ENCODE measurements around the gene SLC39A11. TPM values are rescaled to one million over a fixed set of nuclear protein-coding genes. Genes with fewer than 3 reads are reported as not detected.

SLC39A11 gene
- total RNA-seq, 1 experiment from 2014 or later = 15.2 TPM

- no peak overlapping the region for H2BK12ac ChIP-seq (ENCODE audit: insufficient read length, low read depth, low read length)
- H3K23ac ChIP-seq (ENCODE audit: insufficient read length, low read depth, low read length) = no peak overlapping the region
- no peak overlapping the region for H2BK5ac ChIP-seq (ENCODE audit: insufficient read length, low read length)
- H3K27me3 ChIP-seq (ENCODE audit: insufficient read depth, low read length) = no peaks in the 10 kb centered on the region
- no peak overlapping the region for H3K27ac ChIP-seq (ENCODE audit: insufficient read length, low read depth, low read length)
- H3K9ac ChIP-seq (ENCODE audit: extremely low read depth, insufficient read length, low read length) = no peak overlapping the region
- H4K8ac ChIP-seq (replicated peaks; ENCODE audit: insufficient read length, low read depth, low read length) = no peak overlapping the region
- no peaks in the 10 kb centered on the region for H3K23me2 ChIP-seq (ENCODE audit: insufficient read length, low read depth, low read length, poor library complexity, severe bottlenecking)
- no peak overlapping the region for H3K4ac ChIP-seq (ENCODE audit: low read depth, low read length)
- peaks cover 0 to 7% (median 2%) of the 10 kb centered on the region in 3 experiments; a peak in 5 of 7 replicates for H3K36me3 Mint-ChIP-seq (ENCODE audit: insufficient read depth in 1 of 3, low read depth in 3 of 3)
- H3K4me1 Mint-ChIP-seq = no peaks in the 10 kb centered on the region; a peak in 1 of 4 replicates
- H3K14ac ChIP-seq (ENCODE audit: insufficient read depth, low read length) = no peak overlapping the region
- H3K56ac ChIP-seq (ENCODE audit: insufficient read length, low read depth, low read length) = no peak overlapping the region
- peaks cover 5 to 11% of the 10 kb centered on the region in 2 experiments; a peak in 4 of 5 replicates for H3K9me3 Mint-ChIP-seq
- no peak overlapping the region for H4K5ac ChIP-seq (ENCODE audit: insufficient read length, low read depth, low read length)
- no peak overlapping the region for H2BK15ac ChIP-seq (ENCODE audit: low read depth, low read length)
- no peak overlapping the region for H4K91ac ChIP-seq (ENCODE audit: insufficient read length, low read depth, low read length)
- no peak overlapping the region for H2AFZ ChIP-seq (ENCODE audit: low read length)
- no peaks in the 10 kb centered on the region for H3K79me1 ChIP-seq (ENCODE audit: insufficient read depth, low read depth, low read length, poor library complexity, severe bottlenecking)
- H3K4me1 ChIP-seq (ENCODE audit: insufficient read depth, low read length) = no peaks in the 10 kb centered on the region
- no peaks in the 10 kb centered on the region for H3K79me2 ChIP-seq (ENCODE audit: insufficient read depth, low read length)
- H3K4me3 Mint-ChIP-seq = no peak overlapping the region
- no peak overlapping the region for H3T11ph ChIP-seq (ENCODE audit: low read length)
- no peaks in the 10 kb centered on the region for H4K20me1 ChIP-seq (ENCODE audit: control insufficient read depth, insufficient read depth, insufficient read length)
- no peaks in the 10 kb centered on the region for H3K9me3 ChIP-seq (ENCODE audit: control insufficient read depth, low read depth, low read length)
- no peaks in the 10 kb centered on the region; the same call in 1 of the 2 replicates for H3K27me3 Mint-ChIP-seq (ENCODE audit: low read depth)
- no peak overlapping the region for H3K27ac Mint-ChIP-seq
- no peak overlapping the region for H3K4me2 ChIP-seq (ENCODE audit: insufficient read depth, insufficient read length, low read length)
- H2BK120ac ChIP-seq (ENCODE audit: low read depth, low read length, poor library complexity, severe bottlenecking) = no peak overlapping the region
- WGBS (ENCODE audit: extremely low coverage, insufficient read length, low lambda C conversion rate) = no CpG with 5 or more reads among the region's 19 CpGs
- no peak for DNase-seq
- H3K18ac ChIP-seq (ENCODE audit: insufficient read length, low read depth, low read length) = no peak overlapping the region
- H2AK5ac ChIP-seq (ENCODE audit: insufficient read length, low read length) = no peak overlapping the region
- H2BK20ac ChIP-seq (ENCODE audit: low read depth, low read length, poor library complexity, severe bottlenecking) = no peak overlapping the region
- no peak for TF ChIP-seq CTCF (conservative IDR thresholded peaks at IDR 0.05)
These were observed 303.4 kb downstream of the SLC39A11 start for GRCh38 chr17:72788950-72789585.
